Testis (tissue), 3 donors: ENCODE data around the gene XIRP2. TPM values are rescaled to one million over a fixed set of nuclear protein-coding genes. Genes with fewer than 3 reads are reported as not detected.

Source experiments
- DNase-seq: peaks from one replicate; pipeline ENCODE4 v3.0.0-alpha.2; 2019
- H3K27ac ChIP-seq, 2 donors: fragments of 200-600 bp; sonication (generic); one replicate each; pipeline ENCODE4 v1.5.1; 2019
- H3K27me3 ChIP-seq: fragments of 200-600 bp; sonication (generic); one replicate; pipeline ENCODE4 v1.5.1; 2019
- H3K36me3 ChIP-seq: fragments of 200-600 bp; sonication (generic); one replicate; pipeline ENCODE4 v1.5.1; 2017; ENCODE audit warnings: low read depth; ENCODE audit errors: missing control alignments
- H3K4me1 ChIP-seq: fragments of 200-600 bp; sonication (generic); one replicate; pipeline ENCODE4 v1.5.1; 2019
- H3K4me3 ChIP-seq, 2 donors: fragments of 200-600 bp; sonication (generic); one replicate each; pipeline ENCODE4 v1.5.1; 2017 to 2019
- H3K9me3 ChIP-seq: fragments of 200-600 bp; sonication (generic); one replicate; pipeline ENCODE4 v1.5.1; 2017
- CTCF ChIP-seq, 3 experiments: fragments of 450-650 bp in 2 of 3; fragments of 200-600 bp in 1 of 3; sonication (generic) in 1 of 3; IDR thresholded peaks; one replicate each; pipeline ENCODE4 v1.5.1; 2016 to 2019; ENCODE audit warnings: antibody characterized with exemption in 3 of 3, mild to moderate bottlenecking in 2 of 3, moderate library complexity in 1 of 3
- POLR2A ChIP-seq: fragments of 450-650 bp; IDR thresholded peaks from one replicate; pipeline ENCODE4 v1.6.1; 2017; ENCODE audit warnings: antibody characterized with exemption, mild to moderate bottlenecking, moderate library complexity
- WGBS, 2 donors: methylation state at CpG; one replicate each; pipeline ENCODE4 v1.1.5; 2018; 5-methylcytosine and 5-hydroxymethylcytosine counted together
- intact Hi-C: fragments of 100-400 bp; cut with DNase I; formaldehyde crosslinking; loops from one replicate; pipeline ENCODE4 v1.15.1; 2023; ENCODE audit warnings: low total_unique reads
- polyA plus RNA-seq: library from polyadenylated mRNA; stranded (reverse); fragments of 350-450 nt; fragmentation: Illumina TruSeq; extraction: RNeasy Lipid Tissue Mini Kit (QIAGEN cat#74804); gene quantifications from one replicate; pipeline ENCODE4 v1.2.3, GENCODE V29; 2014; ENCODE audit warnings: low read depth, low replicate concordance; ENCODE audit not compliant: insufficient read depth
- total RNA-seq, 2 donors: library from RNA; depleted of rRNA; stranded (reverse); fragments of >200 nt; gene quantifications; one replicate each; pipeline ENCODE4 v1.2.3, GENCODE V29; 2016

XIRP2 gene
- total and polyA plus RNA-seq, 3 donors from 2014 or later, result 1.1 to 5.9 (median 3.9) TPM

- no peaks in the 10 kb centered on the region for H3K36me3 ChIP-seq
- no peak overlapping the region for H3K27ac ChIP-seq
- TF ChIP-seq CTCF (IDR thresholded peaks at IDR 0.05), result no peak
- TF ChIP-seq POLR2A, result no peak
- DNase-seq, result no peak
- no peaks in the 10 kb centered on the region for H3K9me3 ChIP-seq
- intact Hi-C loops, result no loop called here
- whole genome bisulfite sequencing, 2 donors, result 90 to 91% methylated on average over 3 of the region's 3 CpGs
- no peaks in the 10 kb centered on the region for H3K4me1 ChIP-seq
- H3K27me3 ChIP-seq, result no peaks in the 10 kb centered on the region
- no peak overlapping the region for H3K4me3 ChIP-seq
These were observed 303.3 kb downstream of the XIRP2 start for GRCh38 chr2:167191588-167191987.

DNA sequence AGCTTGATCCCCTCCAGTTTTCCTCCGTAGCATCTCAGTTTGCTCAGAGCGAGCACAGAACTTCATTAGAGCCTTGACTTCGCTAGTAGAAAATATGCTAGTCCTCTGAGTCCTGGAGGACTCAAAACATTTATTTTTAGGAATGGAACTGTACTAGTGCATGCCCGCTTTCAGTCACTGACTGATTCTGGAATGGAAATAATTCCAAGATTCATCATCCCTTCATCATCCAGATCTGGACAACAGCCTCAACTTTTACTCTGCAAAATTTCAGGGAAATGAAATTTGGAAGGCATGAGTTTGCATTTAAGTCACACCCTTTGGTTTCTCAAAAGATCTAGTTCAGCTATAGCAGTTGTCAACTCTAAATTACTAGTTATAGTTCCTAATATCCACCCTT, 304.6 kb downstream of the XIRP2 start:
- Histone ChIP-seq H3K4me1 (no peaks in the 10 kb centered on the region), H3K9me3 (no peaks in the 10 kb centered on the region), H3K27ac (no peak overlapping the region), H3K36me3 (no peaks in the 10 kb centered on the region), H3K27me3 (no peaks in the 10 kb centered on the region), H3K4me3 (no peak overlapping the region)
- TF ChIP-seq CTCF (IDR thresholded peaks at IDR 0.05) (no peak), POLR2A (no peak)
- no peak for DNase-seq
- intact Hi-C loops, result no loop called here
- WGBS, 2 donors, result 80 to 87% methylated on average over 4 of the region's 4 CpGs

DNA sequence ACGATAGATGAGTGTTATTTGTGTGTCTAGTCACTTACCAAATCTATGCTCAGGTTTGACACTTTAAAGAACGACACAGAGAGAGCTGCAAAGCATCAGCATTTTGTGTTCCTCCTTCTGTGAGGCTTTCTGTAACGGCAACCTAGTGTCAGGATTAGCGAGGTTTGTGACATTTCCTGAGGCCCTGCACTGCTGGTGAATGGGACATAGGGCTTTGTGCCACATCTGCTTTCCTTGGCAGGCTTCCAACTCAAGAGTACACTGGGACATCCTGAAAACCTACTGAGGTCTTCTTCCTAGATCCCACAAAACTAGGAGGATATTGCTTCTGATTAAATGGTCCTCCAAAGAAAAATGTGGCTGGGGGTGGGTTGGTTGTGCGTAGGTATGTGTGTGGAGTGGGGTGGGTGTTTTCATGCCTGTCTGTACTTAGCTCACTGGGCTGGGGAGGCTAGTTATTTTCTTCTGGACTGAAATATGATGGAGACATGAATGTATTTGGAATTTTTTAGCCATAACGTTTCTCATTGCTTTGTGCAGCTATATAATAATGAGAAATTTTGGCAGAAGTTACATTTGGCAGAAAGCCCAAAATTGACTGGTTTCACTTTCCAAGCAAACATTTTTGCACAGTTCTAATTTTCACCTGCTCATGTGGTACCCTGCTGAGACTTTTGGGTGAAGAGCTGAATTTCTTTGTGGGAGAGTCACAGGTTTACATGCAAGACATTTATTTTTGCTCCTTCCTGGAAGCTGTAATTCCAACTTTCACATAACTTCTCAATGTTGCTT, 308.4 kb downstream of the XIRP2 start:
- H3K36me3 ChIP-seq, result no peaks in the 10 kb centered on the region
- no peaks in the 10 kb centered on the region for H3K4me1 ChIP-seq
- no peak for DNase-seq
- TF ChIP-seq CTCF (IDR thresholded peaks at IDR 0.05) (no peak), POLR2A (no peak)
- H3K27ac ChIP-seq, result no peak overlapping the region
- intact Hi-C loops, result no loop called here
- no peaks in the 10 kb centered on the region for H3K27me3 ChIP-seq
- WGBS, 2 donors, result 44 to 54% methylated on average over 6 of the region's 6 CpGs
- no peak overlapping the region for H3K4me3 ChIP-seq
- no peaks in the 10 kb centered on the region for H3K9me3 ChIP-seq

- Histone ChIP-seq H3K36me3 (no peaks in the 10 kb centered on the region), H3K4me3 (no peak overlapping the region), H3K4me1 (no peaks in the 10 kb centered on the region), H3K27me3 (no peaks in the 10 kb centered on the region), H3K27ac (no peak overlapping the region), H3K9me3 (no peaks in the 10 kb centered on the region)
- intact Hi-C loops, result no loop called here
- no peak for DNase-seq
- 75 to 80% methylated on average over 2 of the region's 2 CpGs for WGBS, 2 donors
- TF ChIP-seq POLR2A, result no peak
- no peak for TF ChIP-seq CTCF (IDR thresholded peaks at IDR 0.05)
These were observed 309.7 kb downstream of the XIRP2 start for GRCh38 chr2:167198009-167198408.

- DNase-seq, result no peak
- Histone ChIP-seq H3K27ac (no peak overlapping the region), H3K36me3 (no peaks in the 10 kb centered on the region), H3K9me3 (no peaks in the 10 kb centered on the region), H3K4me1 (no peaks in the 10 kb centered on the region), H3K4me3 (no peak overlapping the region), H3K27me3 (no peaks in the 10 kb centered on the region)
- no peak for TF ChIP-seq CTCF (IDR thresholded peaks at IDR 0.05)
- no peak for TF ChIP-seq POLR2A
- intact Hi-C loops, result no loop called here
- 78 to 83% methylated on average over 2 of the region's 2 CpGs for WGBS, 2 donors
These were observed 310.3 kb downstream of the XIRP2 start for GRCh38 chr2:167198576-167198975.
